ENCODE measurements around the gene GFPT2. TPM values are rescaled to one million over a fixed set of nuclear protein-coding genes. Genes with fewer than 3 reads are reported as not detected.
"Not testable (repeated sequence)": the region's sequence is repeated elsewhere in the genome, so short reads cannot be mapped to it uniquely, and the experiment has no call there.

The GFPT2 gene
- total RNA-seq, 1 experiment from 2014 or later: 8.2 TPM

DNA sequence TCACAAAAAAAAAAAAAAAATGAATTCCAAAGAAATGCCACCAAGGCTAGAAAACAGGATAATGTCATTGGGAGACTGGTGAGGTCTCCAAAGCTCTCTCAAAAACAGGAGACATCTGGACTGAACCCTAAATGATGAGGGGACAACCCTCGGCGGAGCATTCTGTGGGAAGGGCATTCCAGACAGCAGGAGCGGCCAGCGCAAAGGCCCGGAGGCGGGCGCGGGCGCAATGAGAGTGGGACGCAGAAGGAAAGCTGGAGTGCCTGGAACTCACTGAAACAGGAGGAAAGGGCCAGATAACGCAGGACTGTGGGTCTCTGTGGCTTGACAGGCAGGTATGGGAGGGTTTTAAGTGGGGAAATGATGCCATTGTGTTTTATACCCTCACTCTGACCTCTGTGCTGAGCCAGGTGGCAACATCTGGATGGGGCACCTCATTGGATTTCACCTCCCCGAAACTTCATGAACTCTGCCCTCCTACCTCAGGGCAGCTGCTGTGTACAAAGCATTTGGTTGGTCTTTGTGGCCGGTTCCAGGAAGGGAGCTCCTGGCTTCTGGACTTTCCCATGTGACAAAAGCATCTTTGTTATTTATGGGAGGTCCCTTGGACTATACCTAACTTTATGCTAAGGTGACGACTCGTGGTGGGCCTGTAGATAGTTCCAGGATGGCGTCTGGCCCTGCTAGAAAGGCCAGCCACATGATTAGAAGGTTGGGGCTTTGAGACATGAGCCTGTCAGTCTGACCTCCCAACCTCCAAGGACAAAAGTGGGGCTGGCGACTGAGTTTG, 49.7 kb downstream of the GFPT2 start:
- no peaks in the 10 kb centered on the region for H3K9me3 Mint-ChIP-seq (ENCODE audit: unreplicated experiment)
- peaks cover 12% of the 10 kb centered on the region for H3K27me3 Mint-ChIP-seq (ENCODE audit: insufficient read depth, unreplicated experiment)
- DNase-seq (ENCODE audit: unreplicated experiment): no peak
- CTCF ChIA-PET: interaction anchor here (0.6 to 4.6 kb wide), 9 partner anchors 9 to 486 kb away, joined by 3 to 39 read pairs (median 10); no protein-coding TSS in a partner anchor
- no peak overlapping the region for H3K4me3 Mint-ChIP-seq (ENCODE audit: unreplicated experiment)
- BruUV-seq (replicated peaks): no TSS peak
- intact Hi-C loops (cut with micrococcal nuclease): no loop called here
- H3K27ac Mint-ChIP-seq (ENCODE audit: low read depth, unreplicated experiment): no peak overlapping the region
- H3K36me3 Mint-ChIP-seq (ENCODE audit: insufficient read depth, unreplicated experiment): peaks cover 5% of the 10 kb centered on the region
- POLR2A ChIA-PET: interaction anchor here (0.6 to 1.4 kb wide), 3 partner anchors 10 to 271 kb away, joined by 3 to 6 read pairs (median 3); no protein-coding TSS in a partner anchor
- TF ChIP-seq CTCF (IDR thresholded peaks at IDR 0.05; ENCODE audit: unreplicated experiment): no peak
- H3K4me1 Mint-ChIP-seq (ENCODE audit: insufficient read depth, unreplicated experiment): no peaks in the 10 kb centered on the region

DNA sequence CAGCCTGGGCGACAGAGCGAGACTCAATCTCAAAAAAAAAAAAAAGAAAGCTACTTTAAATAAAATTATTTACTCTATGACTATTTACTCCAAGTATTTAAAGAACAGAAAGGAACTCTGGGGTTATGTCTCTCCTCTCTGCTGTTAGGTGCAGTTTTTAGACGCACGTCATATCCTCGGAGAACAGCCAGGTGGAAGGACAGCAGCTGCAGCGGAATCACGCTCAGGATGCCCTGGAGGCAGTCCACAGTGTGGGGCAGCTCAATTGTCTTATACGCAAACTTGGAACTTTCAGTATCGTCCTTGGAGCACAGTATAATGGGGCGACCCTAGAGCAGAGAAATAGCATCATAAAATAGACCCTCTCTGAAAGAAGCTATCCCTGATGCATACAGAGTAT, 50.9 kb downstream of the GFPT2 start:
- intact Hi-C loops (cut with micrococcal nuclease): no loop called here
- ChIA-PET POLR2A (interaction anchor here (1.4 kb wide), 1 partner anchor 11 kb away, joined by 6 read pairs; no protein-coding TSS in a partner anchor), CTCF (interaction anchor here (0.5 to 1.8 kb wide), 3 partner anchors 13 to 30 kb away, joined by 3 to 14 read pairs (median 3); no protein-coding TSS in a partner anchor)
- Mint-ChIP-seq H3K4me3 (ENCODE audit: unreplicated experiment) (no peak overlapping the region), H3K27me3 (ENCODE audit: insufficient read depth, unreplicated experiment) (peaks cover 12% of the 10 kb centered on the region), H3K4me1 (ENCODE audit: insufficient read depth, unreplicated experiment) (peaks cover 4% of the 10 kb centered on the region), H3K27ac (ENCODE audit: low read depth, unreplicated experiment) (no peak overlapping the region), H3K36me3 (ENCODE audit: insufficient read depth, unreplicated experiment) (peaks cover 7% of the 10 kb centered on the region), H3K9me3 (ENCODE audit: unreplicated experiment) (no peaks in the 10 kb centered on the region)
- no peak for DNase-seq (ENCODE audit: unreplicated experiment)
- BruUV-seq (replicated peaks): no TSS peak
- TF ChIP-seq CTCF (IDR thresholded peaks at IDR 0.05; ENCODE audit: unreplicated experiment): no peak

DNA sequence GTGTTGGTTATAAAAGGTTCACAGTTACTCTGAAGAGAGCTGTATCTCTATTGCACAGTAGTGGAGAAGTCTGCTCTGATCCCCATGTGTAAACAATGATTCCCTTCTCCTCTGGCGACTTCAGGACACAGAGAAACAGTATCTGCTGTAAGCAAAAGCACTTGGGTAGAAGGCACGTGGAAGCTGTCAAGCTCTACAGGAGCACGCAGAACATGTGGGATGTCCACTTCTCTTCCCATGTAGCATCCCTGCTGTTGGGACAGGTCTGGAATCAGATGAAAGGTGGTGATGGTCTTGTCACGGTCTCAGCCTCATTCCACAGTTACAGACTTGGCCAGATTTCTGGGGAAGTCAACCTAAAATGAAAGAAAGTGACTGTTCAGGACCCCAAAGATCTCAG, 51.9 kb downstream of the GFPT2 start:
- Mint-ChIP-seq H3K27ac (ENCODE audit: low read depth, unreplicated experiment) (no peak overlapping the region), H3K36me3 (ENCODE audit: insufficient read depth, unreplicated experiment) (peaks cover 7% of the 10 kb centered on the region), H3K27me3 (ENCODE audit: insufficient read depth, unreplicated experiment) (peaks cover 12% of the 10 kb centered on the region), H3K4me1 (ENCODE audit: insufficient read depth, unreplicated experiment) (peaks cover 7% of the 10 kb centered on the region), H3K9me3 (ENCODE audit: unreplicated experiment) (no peaks in the 10 kb centered on the region), H3K4me3 (ENCODE audit: unreplicated experiment) (no peak overlapping the region)
- ChIA-PET POLR2A (no interaction called here), CTCF (interaction anchor here (1.1 to 2.2 kb wide), 3 partner anchors 15 to 169 kb away, joined by 4 to 8 read pairs (median 7); no protein-coding TSS in a partner anchor)
- intact Hi-C loops (cut with micrococcal nuclease): no loop called here
- DNase-seq (ENCODE audit: unreplicated experiment): no peak
- no peak for TF ChIP-seq CTCF (IDR thresholded peaks at IDR 0.05; ENCODE audit: unreplicated experiment)
- no TSS peak for BruUV-seq (replicated peaks)

DNA sequence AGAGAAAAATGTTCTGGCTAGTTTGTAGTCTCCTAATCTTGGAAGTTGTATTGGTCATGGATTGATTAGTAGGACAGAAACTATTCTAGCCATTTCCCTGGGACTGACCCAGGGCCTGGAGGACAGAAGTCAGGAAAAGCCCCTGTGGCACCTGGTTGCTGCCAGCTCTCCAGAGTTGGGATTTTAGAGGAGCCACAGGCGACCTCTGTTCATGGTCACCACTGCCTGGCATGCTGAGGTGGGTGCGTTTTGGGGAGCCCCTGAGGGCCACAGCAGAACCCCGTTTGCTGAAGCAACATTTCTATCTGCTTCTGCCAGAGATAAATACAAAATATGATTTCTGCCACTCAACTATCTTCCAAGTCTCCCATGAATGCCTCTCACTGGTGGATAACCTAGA, 53.6 kb downstream of the GFPT2 start:
- ChIA-PET POLR2A (interaction anchor here (1.3 kb wide), 1 partner anchor 171 kb away, joined by 3 read pairs; no protein-coding TSS in a partner anchor), CTCF (interaction anchor here (0.6 to 2.2 kb wide), 4 partner anchors 17 to 171 kb away, joined by 3 to 8 read pairs (median 6); no protein-coding TSS in a partner anchor)
- no peak for TF ChIP-seq CTCF (IDR thresholded peaks at IDR 0.05; ENCODE audit: unreplicated experiment)
- H3K4me3 Mint-ChIP-seq (ENCODE audit: unreplicated experiment): no peak overlapping the region
- no TSS peak for BruUV-seq (replicated peaks)
- intact Hi-C loops (cut with micrococcal nuclease): no loop called here
- DNase-seq (ENCODE audit: unreplicated experiment): no peak
- peaks cover 14% of the 10 kb centered on the region for H3K4me1 Mint-ChIP-seq (ENCODE audit: insufficient read depth, unreplicated experiment)
- H3K9me3 Mint-ChIP-seq (ENCODE audit: unreplicated experiment): no peaks in the 10 kb centered on the region
- H3K36me3 Mint-ChIP-seq (ENCODE audit: insufficient read depth, unreplicated experiment): peaks cover 7% of the 10 kb centered on the region
- no peak overlapping the region for H3K27ac Mint-ChIP-seq (ENCODE audit: low read depth, unreplicated experiment)
- H3K27me3 Mint-ChIP-seq (ENCODE audit: insufficient read depth, unreplicated experiment): peaks cover 12% of the 10 kb centered on the region

DNA sequence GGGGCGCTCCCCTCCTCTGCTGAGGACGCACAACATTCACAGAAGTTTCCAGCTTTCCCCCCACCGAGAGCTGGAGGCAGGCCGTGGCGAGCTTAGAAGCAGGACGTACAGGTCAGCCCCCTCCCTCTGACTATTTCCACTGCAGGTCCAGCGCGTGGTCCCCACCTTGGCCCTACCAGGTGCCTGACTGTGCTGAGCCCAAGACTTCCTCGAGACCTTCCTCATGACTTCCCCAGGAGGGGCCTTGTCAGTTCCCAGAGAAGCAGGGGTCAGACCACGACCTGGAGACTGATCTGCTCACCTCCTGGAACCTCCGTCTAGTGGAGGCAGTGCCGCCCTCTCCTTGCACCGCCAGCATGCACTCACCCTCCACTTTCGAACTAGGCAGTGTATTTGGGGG, 54.1 kb downstream of the GFPT2 start:
- POLR2A ChIA-PET; BruUV-seq (replicated peaks); DNase-seq (ENCODE audit: unreplicated experiment); H3K4me3 Mint-ChIP-seq (ENCODE audit: unreplicated experiment); H3K36me3 Mint-ChIP-seq (ENCODE audit: insufficient read depth, unreplicated experiment); H3K27ac Mint-ChIP-seq (ENCODE audit: low read depth, unreplicated experiment); H3K9me3 Mint-ChIP-seq (ENCODE audit: unreplicated experiment); intact Hi-C loops (cut with micrococcal nuclease): not testable (repeated sequence)
- peaks cover 14% of the 10 kb centered on the region for H3K4me1 Mint-ChIP-seq (ENCODE audit: insufficient read depth, unreplicated experiment)
- CTCF ChIA-PET: interaction anchor here (1.7 to 7.3 kb wide), 2 partner anchors 30 to 171 kb away, joined by 6 to 212 read pairs; no protein-coding TSS in a partner anchor
- H3K27me3 Mint-ChIP-seq (ENCODE audit: insufficient read depth, unreplicated experiment): peaks cover 12% of the 10 kb centered on the region

Measured in MCF 10A (cell line).